Left lung (tissue), 10 donors: ENCODE results near the gene VRTN. TPM values are rescaled to one million over a fixed set of nuclear protein-coding genes. Genes with fewer than 3 reads are reported as not detected.

Experiments used
- ATAC-seq: fragments of 200-7000 bp; cut with Tn5 transposase; one replicate; pipeline ENCODE4 v1.9.1; 2020; ENCODE audit warnings: moderate library complexity
- DNase-seq, 4 donors: peaks; one replicate each; pipeline ENCODE4 v3.0.0-alpha.2; 2013 to 2020
- H3K27ac ChIP-seq, 2 donors: fragments of 200-600 bp; sonication (generic) in 1 of 2; one replicate each; pipeline versions ENCODE4 v1.5.0 to v1.8.0; 2020 to 2021
- H3K27me3 ChIP-seq, 2 donors: fragments of 200-600 bp; sonication (generic) in 1 of 2; one replicate each; pipeline versions ENCODE4 v1.5.0 to v1.8.0; 2020 to 2021
- H3K36me3 ChIP-seq, 2 donors: fragments of 200-600 bp; sonication (generic) in 1 of 2; one replicate each; pipeline versions ENCODE4 v1.5.0 to v1.8.0; 2020 to 2021
- H3K4me1 ChIP-seq, 2 donors: fragments of 200-600 bp; one replicate each; pipeline ENCODE4 v1.8.0; 2021
- H3K4me3 ChIP-seq, 2 donors: fragments of 200-600 bp; sonication (generic) in 1 of 2; one replicate each; pipeline versions ENCODE4 v1.5.0 to v1.8.0; 2020 to 2021; ENCODE audit warnings: mild to moderate bottlenecking in 1 of 2
- H3K9me3 ChIP-seq, 2 donors: fragments of 200-600 bp; sonication (generic) in 1 of 2; one replicate each; pipeline versions ENCODE4 v1.5.0 to v1.8.0; 2020 to 2021
- CTCF ChIP-seq, 2 donors: fragments of 200-600 bp; sonication (generic) in 1 of 2; IDR thresholded peaks; one replicate each; pipeline versions ENCODE4 v1.5.0 to v1.8.0; 2021; ENCODE audit warnings: antibody characterized with exemption in 2 of 2
- intact Hi-C, 2 donors: fragments of 100-400 bp; cut with DNase I; formaldehyde crosslinking; loops; one replicate each; pipeline versions ENCODE4 v1.11.2 to v1.14.2; 2022
- polyA plus RNA-seq, 6 donors: library from polyadenylated mRNA; unstranded; fragments of 120-200 nt; gene quantifications; one replicate each; pipeline ENCODE4 v1.2.1, GENCODE V29; 2013; ENCODE audit not compliant: insufficient read length in 6 of 6
- total RNA-seq, 2 donors: library from RNA; stranded (reverse); fragmentation: NEBNext Ultra II Directional; extraction: Animal tissue kit (Norgen Biotek cat#: 25700); gene quantifications; one replicate each; pipeline ENCODE4 v1.2.1, GENCODE V29; 2021
- donor health status: DM: no; HTN: yes; CAD: no.
- donor health status: DM: no; HTN: no; CAD: no.

The VRTN gene
- total and polyA plus RNA-seq, 8 donors: 0.04 TPM; not detected in 7

DNA sequence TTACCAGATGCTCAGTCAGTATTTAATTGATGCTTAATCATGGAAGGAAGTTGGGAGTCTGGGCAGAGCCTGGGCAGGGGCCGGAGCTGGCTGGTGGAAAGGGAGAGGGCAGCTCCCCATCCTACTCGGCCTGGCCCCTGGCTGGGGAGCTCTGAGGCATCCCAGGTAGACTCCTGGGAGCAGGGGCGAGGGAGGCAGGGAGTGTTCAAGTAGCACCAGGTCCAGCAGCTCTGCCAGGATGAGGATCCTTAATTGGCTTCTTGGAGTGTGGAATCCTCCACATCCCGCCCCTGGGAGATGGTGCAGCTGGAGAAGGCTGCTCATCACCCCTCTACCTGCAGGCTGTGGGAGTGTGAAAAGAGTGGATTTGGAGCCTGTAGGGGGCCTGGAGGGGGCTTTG, 46.8 kb downstream of the VRTN start:
- ATAC-seq: no peak
- Histone ChIP-seq H3K4me1 (no peaks in the 10 kb centered on the region), H3K27me3 (peaks cover 0 to 13% of the 10 kb centered on the region in 2 donors), H3K9me3 (no peaks in the 10 kb centered on the region), H3K36me3 (no peaks in the 10 kb centered on the region), H3K27ac (no peak overlapping the region), H3K4me3 (no peak overlapping the region)
- intact Hi-C loops: no loop called here
- no peak for DNase-seq
- TF ChIP-seq CTCF (IDR thresholded peaks at IDR 0.05): no peak

DNA sequence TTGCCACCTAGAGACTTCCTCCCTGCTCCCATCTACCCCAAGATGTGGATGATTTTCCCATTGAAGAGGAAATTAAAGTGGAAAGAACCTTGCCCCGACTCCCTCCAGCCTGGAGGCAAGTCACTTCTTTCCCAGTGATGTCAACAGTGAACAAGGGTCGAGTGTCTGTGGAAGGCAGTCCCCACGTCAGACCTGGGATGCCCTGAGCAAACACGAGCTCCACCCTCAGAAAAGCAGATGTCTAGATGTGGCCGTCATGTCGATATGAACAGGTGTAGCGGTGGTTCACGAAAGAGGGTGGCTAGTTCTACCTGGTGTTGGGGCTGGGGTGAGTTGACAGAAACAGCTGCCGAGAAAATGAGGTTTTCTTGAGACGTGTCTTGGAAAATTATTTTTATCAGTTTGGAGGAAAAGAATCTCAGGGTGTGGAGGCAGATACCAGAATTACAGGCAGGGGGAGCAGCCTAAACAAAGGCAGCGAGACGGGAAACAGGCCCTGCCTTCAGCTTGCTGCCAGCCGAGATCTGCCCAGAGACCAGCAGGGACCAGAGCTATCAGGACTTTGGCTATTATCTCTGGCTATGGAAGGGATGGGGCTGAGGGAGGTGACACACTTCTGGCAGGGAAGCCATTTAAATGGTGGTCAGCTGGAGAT, 51.9 kb downstream of the VRTN start:
- ATAC-seq: no peak
- no peak for DNase-seq
- TF ChIP-seq CTCF (IDR thresholded peaks at IDR 0.05): no peak
- Histone ChIP-seq H3K4me3 (no peak overlapping the region), H3K27me3 (no peaks in the 10 kb centered on the region), H3K4me1 (peaks cover 11 to 24% of the 10 kb centered on the region in 2 donors), H3K27ac (no peak overlapping the region), H3K9me3 (no peaks in the 10 kb centered on the region), H3K36me3 (no peaks in the 10 kb centered on the region)
- intact Hi-C loops: no loop called here

GRCh38 chr14:74400919-74401503, 52.7 kb downstream of the VRTN start:
- no peak for ATAC-seq
- intact Hi-C loops: no loop called here
- no peak overlapping the region for H3K27ac ChIP-seq
- no peak for TF ChIP-seq CTCF (IDR thresholded peaks at IDR 0.05)
- no peaks in the 10 kb centered on the region for H3K36me3 ChIP-seq
- H3K9me3 ChIP-seq: no peaks in the 10 kb centered on the region
- H3K27me3 ChIP-seq: no peaks in the 10 kb centered on the region
- H3K4me3 ChIP-seq: no peak overlapping the region
- H3K4me1 ChIP-seq: peaks cover 11 to 24% of the 10 kb centered on the region in 2 donors
- DNase-seq: no peak

DNA sequence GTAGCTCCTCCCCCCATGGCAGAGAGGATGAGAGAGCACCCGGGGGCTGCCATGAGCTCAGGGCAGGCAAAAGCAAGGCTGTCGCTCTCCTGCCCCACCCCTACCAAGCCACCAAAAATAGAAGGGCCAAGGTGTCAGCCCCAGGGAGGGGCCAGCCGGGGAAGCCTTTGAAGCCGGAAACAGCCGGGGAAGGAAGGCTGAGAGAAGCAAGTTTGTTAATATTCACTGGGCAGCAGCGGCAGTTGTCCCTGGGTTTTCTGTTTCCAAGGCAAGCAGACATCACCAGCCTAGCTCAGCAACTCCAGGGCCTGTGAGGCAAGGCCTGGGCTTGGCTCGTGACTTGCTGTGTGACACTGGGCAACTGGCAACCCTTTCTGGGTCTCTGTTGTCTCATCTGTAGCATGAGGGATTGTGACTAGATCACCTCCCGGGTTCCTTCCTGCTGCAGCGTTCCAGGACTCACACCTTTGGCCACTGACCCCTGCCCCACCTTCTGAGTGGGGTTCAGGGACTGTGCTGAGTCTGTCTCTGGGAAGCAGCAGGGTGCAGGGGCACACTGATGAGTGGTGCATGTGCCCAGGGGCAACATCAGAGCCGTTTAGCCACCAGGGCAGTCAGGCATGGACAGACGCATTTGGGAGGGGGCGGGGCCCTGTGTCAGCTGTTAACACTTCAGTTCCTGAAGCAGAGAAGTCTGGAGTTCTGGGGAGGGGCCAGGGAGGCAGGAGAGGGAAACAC, 53.4 kb downstream of the VRTN start:
- H3K27ac ChIP-seq: peak overlapping the region in 1 of 2 donors; percentile 53
- no peak overlapping the region for H3K4me3 ChIP-seq
- H3K9me3 ChIP-seq: no peaks in the 10 kb centered on the region
- H3K27me3 ChIP-seq: no peaks in the 10 kb centered on the region
- intact Hi-C loops: no loop called here
- no peaks in the 10 kb centered on the region for H3K36me3 ChIP-seq
- peak in 2 of 4 donors; percentile 33 to 50 for DNase-seq
- peaks cover 11 to 24% of the 10 kb centered on the region in 2 donors for H3K4me1 ChIP-seq
- TF ChIP-seq CTCF (IDR thresholded peaks at IDR 0.05): no peak
- ATAC-seq: peak; percentile 79
